A549 treated with AZD9567 at 1 μM for 4 hours (cell line): ENCODE measurements around the gene CNOT3. TPM values are rescaled to one million over a fixed set of nuclear protein-coding genes. Genes with fewer than 3 reads are reported as not detected.

Experiments
- total RNA-seq: library from RNA; stranded (reverse); fragments of 200-300 nt; extraction: Qiagen RNA extraction; gene quantifications from 5 replicates; pipeline ENCODE4 v1.2.3, GENCODE V29; 2022; ENCODE audit not compliant: insufficient read depth

The CNOT3 gene
- total RNA-seq: 43.4 to 69.0 TPM (median 66.2 TPM) in 5 replicates

DNA sequence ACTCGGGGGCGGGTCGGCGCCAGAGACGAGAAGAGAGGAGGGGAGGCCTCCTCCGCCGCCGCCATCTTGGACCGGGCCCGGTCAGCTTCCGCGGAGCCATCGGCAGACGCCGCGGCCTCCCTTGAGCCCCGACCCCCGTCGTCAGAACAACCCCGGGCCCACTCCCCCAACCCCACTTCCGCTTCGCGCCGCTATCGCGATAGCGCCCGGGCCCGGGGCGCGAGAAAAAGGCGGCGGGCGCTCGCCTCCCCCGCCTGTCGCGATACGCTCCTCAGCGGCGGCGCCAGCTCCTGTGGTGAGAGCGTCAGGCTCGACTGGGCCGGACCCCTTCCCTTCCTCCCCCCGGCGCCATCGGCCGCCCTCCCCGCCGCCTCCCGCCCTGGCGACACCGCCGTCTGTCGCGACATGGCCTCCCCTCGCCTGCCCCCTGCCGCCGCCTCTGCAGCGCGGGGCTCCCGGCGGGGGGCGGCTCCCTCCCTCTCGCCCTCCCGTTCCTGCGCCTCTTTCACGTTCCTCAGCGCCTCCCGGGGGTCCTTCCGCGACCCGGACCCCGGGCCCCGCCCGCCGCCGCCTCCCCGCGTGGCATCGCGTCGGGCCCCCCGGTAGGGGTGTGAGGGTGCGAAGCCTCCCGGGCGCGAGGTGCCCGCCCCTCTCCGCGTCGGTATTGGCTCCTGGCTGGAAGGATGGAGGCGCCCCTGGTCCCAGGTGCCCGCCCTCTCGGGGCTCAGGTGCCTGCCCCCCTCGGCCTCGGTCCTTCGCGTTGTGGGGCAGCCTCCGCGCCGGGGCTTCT lies at the start of gene CNOT3:
Gene CNOT3 (plus strand): TSS at position 64 of the 790 bp plus-strand sequence. CDS start 5,217 bp downstream, outside the sequence.

DNA sequence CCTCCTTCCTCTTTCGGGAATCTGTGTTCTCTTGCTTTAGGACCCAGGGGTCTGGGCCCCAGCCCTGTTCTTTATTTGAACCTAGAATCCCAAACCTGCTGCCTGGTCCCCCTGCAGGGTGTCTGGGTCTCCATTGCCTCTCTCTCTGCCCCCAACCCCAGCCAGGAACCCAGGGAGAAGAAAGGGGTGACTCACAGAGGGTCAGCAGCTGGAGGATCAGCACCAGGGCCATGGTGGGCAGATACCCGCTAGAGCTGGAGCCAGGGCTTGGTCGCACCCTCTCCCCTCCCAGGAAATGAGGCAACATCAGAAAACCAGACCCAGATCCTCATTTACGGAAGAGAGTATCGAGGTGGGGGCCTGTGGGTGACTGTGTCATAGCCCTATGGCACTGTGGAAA lies 37.0 kb upstream of the CNOT3 start, which contains the start of gene OSCAR:
Gene OSCAR (minus strand): TSS at position 243 of the 400 bp plus-strand sequence. CDS start 11 bp downstream, at position 232.

DNA sequence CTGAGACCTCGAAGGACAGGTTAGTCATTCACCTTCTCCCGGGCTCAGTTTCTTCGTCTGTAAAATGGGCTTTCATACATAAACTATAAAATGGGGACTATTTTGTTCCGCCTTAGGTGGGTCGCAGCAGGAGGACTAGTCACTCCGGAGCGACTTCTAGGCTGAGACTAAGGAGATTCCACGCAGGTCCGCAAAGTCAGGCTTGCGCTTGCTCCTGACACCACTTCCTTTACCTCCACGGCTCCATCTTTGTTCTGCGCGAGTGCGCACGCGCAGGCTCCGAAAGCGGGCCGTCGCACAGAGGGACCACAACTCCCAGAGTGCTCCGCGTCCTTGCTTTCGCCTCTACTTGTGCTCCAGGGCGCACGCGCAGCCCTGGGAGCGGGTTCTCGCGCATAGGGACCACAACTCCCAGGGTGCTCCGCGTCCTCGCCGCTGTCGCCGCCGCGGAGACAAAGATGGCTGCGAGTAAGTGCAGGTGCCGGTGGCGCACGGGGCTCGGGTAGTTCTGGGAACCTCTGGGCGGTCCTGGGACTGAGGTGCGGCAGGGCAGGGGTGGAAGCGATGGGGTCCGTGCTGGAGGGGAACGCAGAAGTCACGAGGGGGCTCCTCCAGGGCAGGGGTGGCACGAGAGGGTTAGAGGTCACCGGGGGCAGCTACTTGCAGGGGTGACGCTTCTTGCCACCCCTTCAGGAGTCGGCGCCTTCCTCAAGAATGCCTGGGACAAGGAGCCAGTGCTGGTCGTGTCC lies 35.0 kb upstream of the CNOT3 start, which contains the start of gene NDUFA3:
Gene NDUFA3 (plus strand): TSS at position 435 of the 749 bp plus-strand sequence. CDS start 24 bp downstream, at position 459.

DNA sequence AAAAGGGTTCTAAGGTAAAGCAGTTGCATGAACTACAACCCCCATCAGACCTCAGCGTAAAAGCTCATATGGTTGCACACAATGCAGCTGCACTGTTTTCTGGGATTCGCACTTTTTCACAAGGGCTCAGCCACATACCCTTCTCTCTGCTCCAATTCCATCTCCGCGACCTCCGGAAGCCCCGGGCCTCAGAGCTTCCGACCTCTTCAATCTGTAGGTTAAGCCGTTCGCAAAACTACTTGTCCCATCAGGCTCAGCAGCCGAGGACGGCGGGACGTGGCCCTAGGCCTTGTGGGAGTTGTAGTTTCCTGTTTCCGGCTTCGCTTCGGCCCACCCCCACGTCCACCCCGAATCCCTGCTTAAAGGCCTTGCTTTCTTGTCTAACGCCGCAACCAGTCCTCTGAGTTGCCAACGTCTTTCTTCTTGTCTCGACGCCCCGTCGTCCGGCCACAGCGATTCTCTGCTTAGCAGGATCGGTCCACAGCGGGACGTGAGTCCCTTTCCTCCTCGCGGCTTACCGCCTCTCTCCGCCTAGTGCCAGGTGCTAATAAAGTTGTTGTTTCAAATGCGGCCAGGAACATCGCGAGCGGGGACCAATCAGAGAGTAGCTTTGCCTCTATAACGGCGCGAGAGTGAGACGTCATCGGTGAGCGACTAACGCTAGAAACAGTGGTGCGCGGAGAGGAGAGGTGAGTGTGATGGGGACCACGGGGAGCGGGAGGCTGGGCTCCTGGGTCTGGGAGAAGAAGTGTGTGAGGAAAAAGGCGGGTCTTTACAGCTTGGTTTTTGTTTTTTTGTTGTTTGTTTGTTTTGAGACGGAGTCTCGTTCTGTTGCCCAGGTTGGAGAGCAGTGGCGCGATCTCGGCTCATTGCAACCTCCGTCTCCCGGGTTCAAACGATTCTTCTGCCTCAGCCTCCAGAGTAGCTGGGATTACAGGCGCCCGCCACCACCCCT lies 22.2 kb upstream of the CNOT3 start, which contains the start of the genes PRPF31 and TFPT:
Gene PRPF31 (plus strand): TSS at position 646 of the 955 bp plus-strand sequence. CDS start 2,525 bp downstream, outside the sequence.
Gene TFPT (minus strand): TSS at position 549 of the 955 bp plus-strand sequence. CDS start 388 bp downstream, at position 161.

DNA sequence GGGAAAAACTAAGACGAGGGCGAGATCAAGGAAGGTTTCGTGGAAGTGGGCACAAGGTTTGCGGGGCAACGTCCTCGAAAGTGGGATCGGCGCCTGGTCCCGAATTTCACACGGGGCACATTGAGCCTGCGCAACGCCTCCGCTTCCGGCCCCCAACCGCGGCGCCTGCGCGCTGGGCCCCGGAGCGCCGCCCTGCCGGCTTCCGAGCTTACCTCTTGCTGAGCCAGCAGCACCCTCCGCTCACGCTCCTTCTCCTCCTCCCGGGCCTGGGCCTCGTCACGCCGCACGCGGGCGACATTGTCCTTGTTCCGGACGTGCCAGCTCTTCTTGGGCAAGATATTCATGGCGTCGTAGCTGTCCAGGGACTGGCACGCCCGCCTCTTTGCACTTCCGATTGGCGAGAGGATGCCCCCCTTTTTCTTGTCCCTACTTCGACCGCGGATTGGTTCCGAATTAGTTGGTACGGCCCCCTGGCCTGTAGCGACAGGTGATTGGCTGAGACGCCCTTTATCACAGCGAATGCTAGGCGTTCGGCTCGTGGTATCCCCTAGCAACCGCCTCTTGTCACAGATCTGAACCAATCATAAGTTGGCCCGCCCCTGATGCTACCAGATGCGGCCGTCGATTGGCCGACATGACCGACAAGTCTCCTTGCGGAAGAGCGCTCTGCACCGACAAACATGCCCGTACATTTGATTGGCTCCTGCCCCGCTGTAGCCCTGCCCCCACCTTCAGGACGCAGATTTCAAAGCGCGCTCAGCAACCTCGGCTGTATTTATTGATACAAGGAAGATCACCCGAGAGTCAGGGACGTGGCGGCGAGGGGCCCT lies 22.0 kb downstream of the CNOT3 start, which contains the start of gene LENG1:
Gene LENG1 (minus strand): TSS at position 370 of the 830 bp plus-strand sequence. CDS start 26 bp downstream, at position 344.

DNA sequence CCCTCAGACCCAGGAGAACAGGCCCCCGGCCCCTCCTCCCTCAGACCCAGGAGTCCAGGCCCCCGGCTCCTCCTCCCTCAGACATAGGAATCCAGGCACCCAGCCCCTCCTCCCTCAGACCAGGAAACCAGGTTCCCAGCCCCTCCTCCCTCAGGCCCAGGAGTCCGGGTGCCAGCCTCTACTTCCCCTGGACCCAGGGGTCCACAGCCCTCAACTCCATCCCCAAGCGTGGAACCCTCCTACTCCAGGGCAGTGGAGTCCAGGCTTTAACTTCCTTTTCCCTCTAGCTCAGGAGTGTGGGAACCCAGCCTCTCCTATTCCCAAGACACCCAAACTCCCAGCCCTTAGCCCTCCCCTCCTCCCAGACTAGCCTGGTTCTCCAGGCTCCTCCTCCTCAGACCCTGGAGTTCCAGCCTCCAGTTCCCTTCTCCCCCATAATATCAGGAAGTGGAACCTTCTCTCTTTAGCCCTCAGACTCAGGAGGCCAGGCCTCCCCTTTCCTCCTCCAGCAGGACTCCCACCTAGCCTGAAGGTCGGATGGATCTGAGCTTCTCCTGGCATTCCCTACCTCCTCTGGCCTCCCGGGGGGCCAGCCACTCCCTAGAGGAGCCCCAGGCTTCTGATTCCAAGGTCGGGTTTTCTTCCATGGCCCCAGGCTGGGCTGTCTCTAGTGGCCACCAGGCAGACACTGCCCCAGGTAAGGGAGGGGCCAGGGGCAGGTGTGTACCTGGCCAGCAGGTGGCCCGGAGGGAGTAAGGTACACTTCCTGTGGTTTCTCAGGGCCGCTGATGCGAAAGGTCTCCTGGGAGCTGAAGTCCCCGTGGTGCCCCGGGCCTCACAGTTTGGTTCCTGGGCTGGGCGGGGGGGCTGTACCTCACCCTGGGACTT lies 35.2 kb downstream of the CNOT3 start, which contains the start of gene TMC4:
Gene TMC4 (minus strand): TSS at position 690 of the 888 bp plus-strand sequence. CDS start 43 bp downstream, at position 647.

DNA sequence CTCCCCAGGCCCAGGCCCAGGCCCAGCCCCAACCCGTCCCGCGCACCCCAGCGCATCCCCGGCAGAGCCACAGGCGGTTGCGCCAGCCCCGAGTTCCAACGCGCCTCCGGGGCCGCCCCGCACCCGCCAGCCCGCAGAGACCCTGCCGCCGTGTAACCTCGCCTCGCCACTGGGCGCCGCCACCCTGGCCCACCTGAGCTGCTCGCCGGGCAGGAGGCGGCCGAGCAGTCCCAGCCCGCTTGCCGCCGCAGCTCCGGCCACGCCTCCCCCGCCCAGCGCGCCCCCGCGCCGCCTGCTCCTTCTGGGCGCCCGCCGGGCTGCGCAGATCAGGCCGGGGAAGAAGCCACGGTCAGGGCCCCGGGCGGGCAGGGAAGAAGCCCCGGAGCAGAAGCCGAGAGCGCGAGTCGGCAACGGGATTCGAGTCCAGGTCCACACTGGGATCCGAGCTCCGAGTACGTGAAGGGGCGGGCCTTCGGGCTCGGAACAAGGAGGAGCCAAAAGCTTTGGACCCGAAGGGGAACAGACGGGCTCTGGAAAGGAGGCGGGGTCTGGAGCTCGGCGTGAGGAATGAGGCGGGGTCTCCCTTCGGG lies 51.7 kb downstream of the CNOT3 start, which contains the start of gene MBOAT7:
Gene MBOAT7 (minus strand): TSS at position 436 of the 590 bp plus-strand sequence. CDS start 1,072 bp downstream, outside the sequence.

DNA sequence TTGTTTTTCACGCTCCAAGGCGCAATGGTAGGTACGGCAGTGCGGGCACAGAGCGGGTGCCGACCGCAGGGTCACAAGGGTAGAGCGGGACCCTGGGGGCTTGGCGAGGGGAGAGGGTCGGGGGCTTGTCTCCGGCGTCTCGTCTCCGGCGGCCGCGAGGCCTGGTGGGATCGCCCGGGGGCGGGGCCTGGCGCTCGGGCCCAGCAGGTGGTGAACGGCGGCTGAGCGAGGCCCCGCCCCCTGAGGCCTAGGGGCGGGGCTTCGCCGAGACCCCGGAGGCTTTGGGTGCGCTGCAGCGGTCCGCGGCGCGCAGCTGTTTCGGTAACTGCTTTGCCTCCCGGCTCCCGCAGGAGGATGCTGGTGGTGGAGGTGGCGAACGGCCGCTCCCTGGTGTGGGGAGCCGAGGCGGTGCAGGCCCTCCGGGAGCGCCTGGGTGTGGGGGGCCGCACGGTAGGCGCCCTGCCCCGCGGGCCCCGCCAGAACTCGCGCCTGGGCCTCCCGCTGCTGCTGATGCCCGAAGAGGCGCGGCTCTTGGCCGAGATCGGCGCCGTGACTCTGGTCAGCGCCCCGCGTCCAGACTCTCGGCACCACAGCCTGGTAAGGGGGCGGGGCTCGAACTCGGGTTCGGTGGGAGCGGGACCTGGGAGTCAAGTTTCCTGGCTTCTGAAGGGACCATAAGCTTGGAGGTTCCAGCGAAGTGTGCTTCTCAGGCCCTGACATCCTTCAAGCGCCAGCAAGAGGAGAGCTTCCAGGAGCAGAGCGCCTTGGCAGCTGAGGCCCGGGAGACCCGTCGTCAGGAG lies 53.6 kb downstream of the CNOT3 start, which contains the start of gene TSEN34:
Gene TSEN34 (plus strand): TSS at position 298 of the 800 bp plus-strand sequence. CDS start 57 bp downstream, at position 355.

Other genes with a start within 250 kb of the CNOT3 start
- gene CACNG7, start 228.5 kb upstream of the CNOT3 start, total RNA-seq: 5.6 to 8.6 TPM (median 8.5 TPM) in 5 replicates
- 0.35 to 1.1 TPM (median 0.94 TPM) in 5 replicates for gene CACNG8, start 174.8 kb upstream of the CNOT3 start, total RNA-seq
- 4.2 to 11.4 TPM (median 10.2 TPM) in 5 replicates for gene CACNG6, start 146.1 kb upstream of the CNOT3 start, total RNA-seq
- gene VSTM1, start 73.9 kb upstream of the CNOT3 start, total RNA-seq: 0.45 to 0.99 TPM (median 0.63 TPM) in 4 of 5 replicates, not detected in the other
- not detected in 5 replicates for gene TARM1, start 56.4 kb upstream of the CNOT3 start, total RNA-seq
- 0.18 to 0.38 TPM (median 0.29 TPM) in 4 of 5 replicates, not detected in the other for gene OSCAR, start 37.0 kb upstream of the CNOT3 start, total RNA-seq
- gene NDUFA3, start 34.9 kb upstream of the CNOT3 start, total RNA-seq: 206 to 250 TPM (median 226 TPM) in 5 replicates
- 20.0 to 21.2 TPM (median 20.3 TPM) in 5 replicates for gene TFPT, start 22.1 kb upstream of the CNOT3 start, total RNA-seq
- gene PRPF31, start 22.0 kb upstream of the CNOT3 start, total RNA-seq: 108 to 123 TPM (median 114 TPM) in 5 replicates
- 8.1 to 9.5 TPM (median 9.0 TPM) in 5 replicates for gene LENG1, start 22.0 kb downstream of the CNOT3 start, total RNA-seq
- gene TMC4, start 35.4 kb downstream of the CNOT3 start, total RNA-seq: 0.87 to 1.3 TPM (median 1.1 TPM) in 4 of 5 replicates, not detected in the other
- gene MBOAT7, start 51.8 kb downstream of the CNOT3 start, total RNA-seq: 108 to 151 TPM (median 149 TPM) in 5 replicates
- gene TSEN34, start 53.5 kb downstream of the CNOT3 start, total RNA-seq: 65.1 to 131 TPM (median 122 TPM) in 5 replicates
- gene RPS9, start 63.1 kb downstream of the CNOT3 start, total RNA-seq: 2,144 to 2,323 TPM (median 2,292 TPM) in 5 replicates
- gene LILRB3, start 85.2 kb downstream of the CNOT3 start, total RNA-seq: 0.04 to 0.33 TPM (median 0.10 TPM) in 4 of 5 replicates, not detected in the other
- 0.03 to 0.06 TPM in 2 of 5 replicates, not detected in the others for gene LILRA6, start 105.0 kb downstream of the CNOT3 start, total RNA-seq
- 0.04 to 0.08 TPM (median 0.06 TPM) in 4 of 5 replicates, not detected in the other for gene LILRB5, start 119.5 kb downstream of the CNOT3 start, total RNA-seq
- 0.03 to 0.06 TPM (median 0.06 TPM) in 3 of 5 replicates, not detected in the others for gene LILRB2, start 143.3 kb downstream of the CNOT3 start, total RNA-seq
- not detected in 5 replicates for gene LILRA5, start 175.4 kb downstream of the CNOT3 start, total RNA-seq
- not detected in 5 replicates for gene LILRA4, start 201.4 kb downstream of the CNOT3 start, total RNA-seq
- gene LAIR1, start 227.2 kb downstream of the CNOT3 start, total RNA-seq: not detected in 5 replicates